22Rv1 (cell line): ENCODE measurements around the gene PPFIBP2.

ENCODE experiments used
- H3K27ac ChIP-seq: fragments of 450-650 bp; 2 replicates; pipeline ENCODE4 v1.5.1; 2017
- ZFX ChIP-seq: fragments of 450-650 bp; IDR thresholded peaks from 2 replicates; pipeline ENCODE4 v1.6.1; 2017; ENCODE audit warnings: antibody characterized with exemption, borderline replicate concordance
- TF ChIP-seq, protein P1 (sequence below): fragments of 450-650 bp; IDR thresholded peaks from 2 replicates; pipeline ENCODE4 v1.5.1; 2017; ENCODE audit warnings: mild to moderate bottlenecking

PPFIBP2 gene

DNA sequence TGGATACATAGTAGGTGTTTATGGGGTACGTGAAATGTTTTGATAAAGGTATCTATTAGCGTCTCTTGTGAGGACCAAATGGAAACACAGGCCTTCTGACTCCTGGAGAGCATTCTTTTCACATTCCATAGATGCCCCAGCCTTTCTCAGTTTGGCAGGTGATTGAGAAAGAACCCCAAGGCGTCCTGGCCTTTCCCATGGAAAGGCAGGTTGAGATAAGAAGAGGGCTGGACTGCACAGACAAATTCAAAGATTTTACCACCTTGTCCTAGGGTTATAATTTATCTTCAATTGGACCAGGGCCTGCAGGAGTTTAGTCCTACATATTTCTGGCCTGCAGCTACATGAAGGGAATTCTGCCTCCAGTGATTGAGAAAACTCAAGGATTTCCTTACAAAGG, 29.2 kb upstream of the PPFIBP2 start:
- TF ChIP-seq, protein P1, sequence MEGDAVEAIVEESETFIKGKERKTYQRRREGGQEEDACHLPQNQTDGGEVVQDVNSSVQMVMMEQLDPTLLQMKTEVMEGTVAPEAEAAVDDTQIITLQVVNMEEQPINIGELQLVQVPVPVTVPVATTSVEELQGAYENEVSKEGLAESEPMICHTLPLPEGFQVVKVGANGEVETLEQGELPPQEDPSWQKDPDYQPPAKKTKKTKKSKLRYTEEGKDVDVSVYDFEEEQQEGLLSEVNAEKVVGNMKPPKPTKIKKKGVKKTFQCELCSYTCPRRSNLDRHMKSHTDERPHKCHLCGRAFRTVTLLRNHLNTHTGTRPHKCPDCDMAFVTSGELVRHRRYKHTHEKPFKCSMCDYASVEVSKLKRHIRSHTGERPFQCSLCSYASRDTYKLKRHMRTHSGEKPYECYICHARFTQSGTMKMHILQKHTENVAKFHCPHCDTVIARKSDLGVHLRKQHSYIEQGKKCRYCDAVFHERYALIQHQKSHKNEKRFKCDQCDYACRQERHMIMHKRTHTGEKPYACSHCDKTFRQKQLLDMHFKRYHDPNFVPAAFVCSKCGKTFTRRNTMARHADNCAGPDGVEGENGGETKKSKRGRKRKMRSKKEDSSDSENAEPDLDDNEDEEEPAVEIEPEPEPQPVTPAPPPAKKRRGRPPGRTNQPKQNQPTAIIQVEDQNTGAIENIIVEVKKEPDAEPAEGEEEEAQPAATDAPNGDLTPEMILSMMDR, result no peak
- TF ChIP-seq ZFX, result no peak
- H3K27ac ChIP-seq, result no peak overlapping the region

DNA sequence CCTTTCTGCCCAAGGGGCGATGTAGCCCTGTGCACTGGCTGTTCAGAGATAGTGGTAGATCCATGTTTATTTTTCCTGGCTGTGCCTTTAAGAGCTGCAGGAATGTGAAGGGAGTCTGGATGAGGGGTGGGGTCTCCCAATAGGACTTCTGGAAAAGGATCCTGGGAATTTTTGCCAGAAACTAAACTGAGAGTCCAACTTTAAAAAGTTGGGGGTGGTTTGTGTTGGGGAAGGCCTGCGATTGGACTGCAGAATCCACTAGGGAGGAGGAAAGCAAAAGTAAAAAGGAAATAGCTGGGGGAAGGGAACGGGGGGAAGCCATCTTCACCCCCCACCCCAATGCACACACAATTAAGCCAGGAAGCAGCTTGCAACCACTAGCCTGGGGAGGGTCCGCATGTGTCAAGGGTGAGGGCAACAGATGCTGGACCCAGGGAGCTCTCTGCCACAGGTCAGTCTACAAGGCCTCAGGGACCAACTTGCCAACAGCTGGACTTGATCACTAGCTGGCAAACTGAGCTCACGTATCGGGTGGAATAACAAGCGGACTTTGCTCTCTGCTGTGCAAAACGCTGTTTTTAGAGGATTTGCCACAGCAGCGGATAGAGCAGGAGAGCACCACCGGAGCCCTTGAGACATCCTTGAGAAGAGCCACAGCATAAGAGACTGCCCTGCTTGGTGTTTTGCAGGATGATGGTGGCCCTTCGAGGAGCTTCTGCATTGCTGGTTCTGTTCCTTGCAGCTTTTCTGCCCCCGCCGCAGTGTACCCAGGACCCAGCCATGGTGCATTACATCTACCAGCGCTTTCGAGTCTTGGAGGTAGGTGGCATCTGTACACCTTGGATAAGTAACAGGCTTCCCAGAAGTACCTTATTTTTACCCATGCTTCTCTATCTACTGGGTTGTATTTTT, 28.4 kb upstream of the PPFIBP2 start, which contains the start of gene OLFML1:
OLFML1 (plus strand) TSS at position 321 of the 912 bp plus-strand sequence; CDS start at position 691, 370 bp downstream.
- no peak for TF ChIP-seq ZFX
- TF ChIP-seq, protein P1, result no peak
- no peak within 1 kb of the TSS for H3K27ac ChIP-seq

DNA sequence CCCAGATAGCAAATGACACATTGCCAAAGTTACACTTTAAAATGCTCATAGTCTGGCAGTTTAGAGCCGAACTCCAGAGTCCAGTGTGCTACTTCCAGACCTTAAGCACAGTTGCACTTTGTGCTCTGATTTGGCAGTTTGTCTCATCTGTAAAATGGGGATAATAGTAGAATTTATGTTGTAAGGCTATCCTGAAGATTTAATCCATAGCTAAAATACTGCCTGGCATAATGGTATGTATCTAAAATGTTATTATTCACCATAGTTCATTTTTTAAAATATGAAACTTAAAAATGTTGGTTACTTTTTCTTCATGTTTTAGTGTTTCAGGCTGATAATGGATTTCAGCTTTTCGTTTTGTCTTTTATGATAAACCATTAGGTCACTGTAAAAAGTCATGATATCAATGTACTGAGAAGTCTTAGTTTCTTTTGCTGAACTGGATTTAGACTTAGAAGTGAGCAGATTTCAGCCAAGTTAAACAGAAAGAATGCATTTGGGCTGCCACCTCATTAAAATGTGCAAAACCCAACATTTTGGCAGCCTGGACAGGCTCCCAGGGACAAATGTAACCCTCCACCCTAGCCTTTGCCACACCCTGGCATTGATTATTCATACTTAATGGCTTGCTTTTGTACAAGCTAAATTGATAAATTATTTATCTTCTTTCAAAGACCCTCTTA, 27.6 kb upstream of the PPFIBP2 start:
- TF ChIP-seq, protein P1, result no peak
- no peak for TF ChIP-seq ZFX
- H3K27ac ChIP-seq, result no peak overlapping the region

DNA sequence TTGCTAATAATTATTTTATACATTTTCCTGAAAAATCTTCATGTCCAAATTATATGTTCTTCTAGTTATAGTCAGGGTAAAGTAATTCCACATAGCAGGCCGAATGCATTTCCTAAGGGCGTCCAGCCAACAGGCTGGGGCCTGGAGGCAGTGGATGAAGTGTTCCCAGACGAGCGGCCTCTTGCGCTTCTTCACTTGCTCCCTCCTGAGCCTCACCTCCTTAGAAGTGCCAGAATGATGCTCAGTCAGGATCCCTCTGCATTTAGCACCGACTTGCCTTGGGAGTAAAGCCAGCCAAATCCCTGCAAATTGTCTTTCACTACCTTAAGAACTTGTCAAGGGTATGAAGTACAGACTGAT, 27.0 kb upstream of the PPFIBP2 start:
- TF ChIP-seq, protein P1, result no peak
- no peak for TF ChIP-seq ZFX
- no peak overlapping the region for H3K27ac ChIP-seq

DNA sequence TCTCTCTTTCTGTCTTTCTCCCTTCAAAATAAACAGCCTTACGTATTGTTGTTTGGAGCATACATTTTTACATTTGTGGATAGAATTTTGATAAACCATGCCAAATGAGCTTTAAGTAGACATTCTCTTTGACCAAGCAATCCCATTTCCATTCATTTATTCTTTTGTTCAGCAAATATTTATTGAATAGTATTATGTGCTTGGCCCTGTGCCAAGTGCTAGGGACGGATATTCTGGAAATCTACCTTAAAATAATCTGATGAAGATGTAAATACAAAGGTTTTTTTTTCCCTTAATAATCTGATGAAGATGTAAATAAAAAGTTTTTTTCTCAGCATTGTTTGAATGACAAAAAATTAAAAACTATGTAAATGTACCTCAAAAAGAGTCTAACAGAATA, 26.4 kb upstream of the PPFIBP2 start:
- no peak overlapping the region for H3K27ac ChIP-seq
- TF ChIP-seq, protein P1, result no peak
- TF ChIP-seq ZFX, result no peak

DNA sequence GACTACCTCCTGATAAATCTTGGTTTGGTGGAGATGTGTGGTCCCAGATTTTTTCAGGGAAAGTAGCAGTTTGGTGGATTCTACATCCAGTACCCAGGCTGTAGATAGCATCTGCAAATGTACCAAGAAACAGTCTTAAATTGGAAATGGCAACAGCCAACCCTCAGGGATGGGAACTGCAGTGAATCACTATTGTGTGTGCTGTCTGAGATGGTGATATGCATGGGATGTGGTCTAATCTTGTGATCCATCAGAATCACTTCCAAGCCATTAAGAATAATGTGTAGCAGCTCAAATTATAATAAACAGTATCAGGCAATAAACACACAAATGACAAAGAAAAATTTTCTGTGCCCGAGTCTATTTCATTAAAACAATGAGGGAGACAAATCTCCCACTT, 25.1 kb upstream of the PPFIBP2 start:
- no peak overlapping the region for H3K27ac ChIP-seq
- no peak for TF ChIP-seq ZFX
- TF ChIP-seq, protein P1, result no peak

DNA sequence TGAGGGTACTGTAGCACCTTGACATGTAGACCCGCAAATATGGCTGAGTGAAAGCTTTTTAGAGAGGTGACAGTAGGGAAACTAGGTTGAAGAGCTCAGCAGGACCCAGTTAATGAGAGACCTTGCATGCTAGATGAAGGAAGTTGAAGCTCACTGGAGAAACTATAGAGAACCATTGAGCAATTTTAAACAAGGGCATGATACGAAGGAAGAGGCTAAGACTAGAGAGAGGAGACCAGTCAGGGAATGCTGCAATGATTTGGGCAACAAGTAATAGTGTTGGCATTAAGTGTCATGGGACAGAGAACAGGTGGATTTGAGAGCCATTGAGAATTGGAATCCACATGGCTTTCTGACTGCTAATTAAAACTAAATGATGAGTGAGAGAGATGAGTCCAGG, 24.4 kb upstream of the PPFIBP2 start:
- no peak overlapping the region for H3K27ac ChIP-seq
- no peak for TF ChIP-seq ZFX
- TF ChIP-seq, protein P1, result no peak
